ENCODE results near the gene CCDC192. TPM values are rescaled to one million over a fixed set of nuclear protein-coding genes. Genes with fewer than 3 reads are reported as not detected.

CCDC192 gene
- total RNA-seq, 1 donor from 2014 or later = not detected

GRCh38 chr5:127967323-127967982 lies 264.3 kb downstream of the CCDC192 start:
- DNase-seq = no peak
- intact Hi-C loops (cut with micrococcal nuclease) = no loop called here
- Histone ChIP-seq H3K27me3 (ENCODE audit: low read depth) (no peaks in the 10 kb centered on the region), H3K27ac (replicated peaks) (no peak overlapping the region), H3K36me3 (peaks cover 10% of the 10 kb centered on the region), H3K4me1 (peaks cover 41% of the 10 kb centered on the region), H3K9me3 (replicated peaks) (no peaks in the 10 kb centered on the region), H3K4me3 (no peak overlapping the region)
- TF ChIP-seq CTCF (IDR thresholded peaks at IDR 0.05; ENCODE audit: borderline replicate concordance) = no peak

GRCh38 chr5:127967983-127968592 lies 264.9 kb downstream of the CCDC192 start:
- TF ChIP-seq CTCF (IDR thresholded peaks at IDR 0.05; ENCODE audit: borderline replicate concordance) = no peak
- intact Hi-C loops (cut with micrococcal nuclease) = no loop called here

GRCh38 chr5:127969002-127969401 lies 265.8 kb downstream of the CCDC192 start:
- DNase-seq = no peak
- no peak for TF ChIP-seq CTCF (IDR thresholded peaks at IDR 0.05; ENCODE audit: borderline replicate concordance)
- Histone ChIP-seq H3K27me3 (ENCODE audit: low read depth) (no peaks in the 10 kb centered on the region), H3K36me3 (peaks cover 10% of the 10 kb centered on the region), H3K9me3 (replicated peaks) (no peaks in the 10 kb centered on the region), H3K27ac (replicated peaks) (no peak overlapping the region), H3K4me3 (no peak overlapping the region), H3K4me1 (peaks cover 33% of the 10 kb centered on the region)
- intact Hi-C loops (cut with micrococcal nuclease) = no loop called here

More at GRCh38 chr5:127967983-127968592, 264.9 kb downstream of the CCDC192 start:
- no peaks in the 10 kb centered on the region for H3K27me3 ChIP-seq (ENCODE audit: low read depth)
- no peak overlapping the region for H3K4me3 ChIP-seq
- H3K36me3 ChIP-seq = peaks cover 10% of the 10 kb centered on the region
- no peak for DNase-seq
- H3K9me3 ChIP-seq (replicated peaks) = no peaks in the 10 kb centered on the region
- no peak overlapping the region for H3K27ac ChIP-seq (replicated peaks)
- peaks cover 35% of the 10 kb centered on the region for H3K4me1 ChIP-seq

GRCh38 chr5:127969651-127970050 lies 266.5 kb downstream of the CCDC192 start:
- no peaks in the 10 kb centered on the region for H3K27me3 ChIP-seq (ENCODE audit: low read depth)
- TF ChIP-seq CTCF (IDR thresholded peaks at IDR 0.05; ENCODE audit: borderline replicate concordance) = no peak
- intact Hi-C loops (cut with micrococcal nuclease) = no loop called here

GRCh38 chr5:127970081-127970480 lies 266.9 kb downstream of the CCDC192 start:
- no peak for TF ChIP-seq CTCF (IDR thresholded peaks at IDR 0.05; ENCODE audit: borderline replicate concordance)
- H3K9me3 ChIP-seq (replicated peaks) = no peaks in the 10 kb centered on the region
- no peak overlapping the region for H3K27ac ChIP-seq (replicated peaks)
- H3K36me3 ChIP-seq = peaks cover 10% of the 10 kb centered on the region
- H3K4me1 ChIP-seq = peaks cover 29% of the 10 kb centered on the region
- H3K4me3 ChIP-seq = no peak overlapping the region
- no peaks in the 10 kb centered on the region for H3K27me3 ChIP-seq (ENCODE audit: low read depth)
- no peak for DNase-seq
- intact Hi-C loops (cut with micrococcal nuclease) = no loop called here

More at GRCh38 chr5:127969651-127970050, 266.5 kb downstream of the CCDC192 start:
- Histone ChIP-seq H3K36me3 (peaks cover 10% of the 10 kb centered on the region), H3K9me3 (replicated peaks) (no peaks in the 10 kb centered on the region), H3K4me3 (no peak overlapping the region), H3K4me1 (peaks cover 29% of the 10 kb centered on the region), H3K27ac (replicated peaks) (no peak overlapping the region)
- DNase-seq = no peak
